ENCODE results near the gene OTOP3.

The OTOP3 gene

DNA sequence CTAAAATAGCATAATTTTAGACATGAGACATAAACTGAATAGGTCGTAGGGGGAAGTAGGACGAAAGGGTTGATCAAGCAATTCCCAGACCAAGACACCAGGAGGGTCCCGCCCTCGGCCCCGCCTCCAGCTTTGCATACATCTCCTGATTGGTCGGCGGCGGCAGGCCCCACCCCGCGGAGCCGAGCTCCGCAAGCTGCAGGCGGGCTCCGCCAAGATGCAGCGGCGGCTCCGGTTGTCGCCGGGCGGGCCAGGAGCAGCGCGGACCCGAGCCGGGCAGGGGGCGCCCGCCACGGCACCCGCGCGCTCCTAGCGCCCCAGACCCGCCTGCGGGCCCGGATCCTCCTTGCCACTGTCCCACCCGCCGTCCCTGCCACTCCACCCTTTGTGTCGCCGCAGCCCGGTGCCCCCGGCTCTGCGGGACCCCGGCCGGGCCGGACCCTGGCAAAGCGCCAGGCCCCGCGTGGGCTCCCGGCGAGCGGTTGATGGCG lies 51.8 kb downstream of the OTOP3 start, which contains the start of gene CDR2L:
TSS of gene CDR2L (plus strand) at position 215 of the 491 bp plus-strand sequence. CDS start 412 bp downstream, outside the sequence.
- peak; percentile 97 for DNase-seq (ENCODE audit: low spot score)

DNA sequence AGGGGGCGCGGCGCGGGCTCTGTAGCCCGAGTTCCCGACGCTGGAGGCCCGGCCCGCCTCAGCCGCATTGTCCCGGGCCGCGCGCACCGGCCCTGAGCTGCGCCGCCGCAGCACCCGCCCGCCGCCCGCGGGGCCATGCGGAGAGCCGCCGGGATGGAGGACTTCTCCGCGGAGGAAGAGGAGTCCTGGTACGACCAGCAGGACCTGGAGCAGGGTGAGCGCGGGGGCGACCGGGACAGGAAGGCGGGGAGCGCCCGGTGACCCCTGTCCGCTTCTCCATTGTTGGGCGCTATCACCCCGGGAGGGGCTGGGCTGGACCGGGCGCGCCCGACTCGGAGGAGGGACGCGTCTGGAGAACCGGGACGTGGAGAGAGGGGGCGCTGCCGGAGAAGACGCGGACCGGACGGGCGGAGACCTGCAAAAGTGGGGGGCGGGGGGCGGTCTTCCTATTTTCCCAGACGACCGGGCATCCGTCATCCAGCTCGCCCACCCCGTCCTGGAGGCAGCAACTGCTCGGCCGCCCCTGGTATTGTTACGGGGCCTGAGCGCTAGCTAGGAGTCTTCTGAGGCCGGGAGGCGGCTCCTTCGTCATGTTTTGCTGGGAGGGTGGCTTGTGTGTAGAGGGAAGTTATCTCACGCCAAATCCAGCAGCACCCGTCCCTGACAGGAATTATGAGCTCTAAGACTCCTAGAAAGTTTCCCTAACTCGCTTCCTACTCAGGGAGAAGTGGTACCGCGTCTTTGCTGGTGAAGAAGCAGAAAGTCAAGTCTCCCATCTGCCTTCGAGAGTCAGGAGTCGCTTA lies 52.4 kb downstream of the OTOP3 start:
- peak; percentile 86 for DNase-seq (ENCODE audit: low spot score)

DNA sequence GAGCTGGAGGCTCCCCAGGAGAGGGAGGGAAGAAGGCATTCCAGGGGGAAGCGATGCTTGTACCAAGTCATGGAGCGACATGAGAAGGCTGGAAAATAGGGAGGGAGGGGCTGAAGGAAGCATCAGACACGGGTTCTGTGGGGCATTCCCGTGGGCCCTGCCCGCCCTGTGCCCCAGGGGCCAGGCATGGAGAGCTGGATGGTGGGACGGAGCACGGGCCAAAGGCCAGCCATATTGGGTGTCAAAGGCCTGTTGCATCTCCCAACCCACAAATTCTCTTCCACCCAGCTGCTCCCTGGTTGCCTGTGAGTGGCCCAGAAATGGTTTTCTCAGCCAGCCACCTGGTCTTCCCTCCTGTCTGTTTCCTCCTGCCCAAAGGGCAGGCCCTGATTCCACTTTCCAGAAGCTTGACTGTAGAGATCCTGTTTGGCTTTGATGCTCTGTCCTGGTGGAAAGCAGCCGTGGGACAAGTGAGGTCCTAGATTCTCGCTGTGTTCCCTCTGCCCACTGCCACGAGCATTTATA lies 54.9 kb downstream of the OTOP3 start:
- no peak for DNase-seq (ENCODE audit: low spot score)

DNA sequence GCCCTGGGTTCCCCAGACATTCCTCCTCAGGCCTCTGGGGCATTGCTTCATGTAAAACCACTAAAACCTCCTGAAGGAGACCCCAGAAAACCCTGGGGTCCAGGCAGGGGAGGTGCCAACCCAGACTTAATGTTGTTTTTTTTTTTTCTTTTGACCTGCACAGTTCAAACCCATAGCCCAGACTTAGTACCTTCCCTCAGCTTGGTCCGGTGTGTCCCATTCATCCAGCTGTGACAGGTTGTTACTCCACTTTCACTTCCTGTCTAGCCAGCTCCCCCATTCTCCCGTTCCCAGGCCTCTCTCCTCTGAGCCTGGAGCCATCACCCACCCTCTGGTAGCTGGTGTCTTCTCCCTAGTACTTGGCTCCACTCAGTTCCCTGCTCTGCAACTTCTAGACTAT lies 56.5 kb downstream of the OTOP3 start:
- no peak for DNase-seq (ENCODE audit: low spot score)

GRCh38 chr17:74994440-74994839 lies 58.7 kb downstream of the OTOP3 start:
- no peak for DNase-seq (ENCODE audit: low spot score)

GRCh38 chr17:74995847-74996246 lies 60.1 kb downstream of the OTOP3 start:
- no peak for DNase-seq (ENCODE audit: low spot score)

DNA sequence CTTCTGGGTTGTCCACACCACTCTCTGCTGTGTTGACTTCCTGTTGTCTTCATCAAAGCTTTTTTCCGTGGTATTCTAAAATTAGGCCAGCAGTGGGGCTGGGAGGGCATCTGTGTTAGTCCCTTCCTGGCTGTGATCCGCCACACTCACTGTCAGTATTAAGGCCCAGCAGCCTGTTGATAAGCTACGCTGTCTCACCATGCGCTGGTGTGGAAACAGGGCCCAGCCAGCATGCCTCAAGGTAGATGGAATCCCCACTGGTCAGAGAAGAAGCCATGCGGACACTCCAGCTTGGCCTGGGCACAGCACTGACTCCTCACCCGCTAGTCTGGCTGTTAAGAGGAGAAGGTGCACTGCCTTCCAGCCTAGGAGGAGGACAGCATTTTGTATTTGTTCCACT lies 63.1 kb downstream of the OTOP3 start:
- DNase-seq (ENCODE audit: low spot score), result no peak

DNA sequence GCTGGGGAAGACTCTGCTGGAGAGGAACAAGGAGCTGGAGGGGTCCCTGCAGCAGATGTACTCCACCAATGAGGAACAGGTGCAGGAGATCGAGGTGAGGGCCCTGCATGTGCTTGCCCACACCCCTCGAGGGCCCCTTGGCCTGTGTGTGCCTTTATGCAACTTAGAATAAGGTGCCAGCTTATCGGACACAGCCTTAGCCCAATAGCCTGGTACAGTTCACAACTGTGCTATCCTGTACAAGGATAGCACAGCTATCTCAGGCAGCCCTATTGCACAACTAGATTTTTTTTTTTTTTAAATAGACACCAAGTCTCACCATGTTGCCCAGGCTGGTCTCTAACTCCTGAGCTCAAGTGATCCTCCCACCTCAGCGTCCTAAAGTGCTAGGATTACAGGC lies 63.8 kb downstream of the OTOP3 start:
- no peak for DNase-seq (ENCODE audit: low spot score)
